Pulmonary artery endothelial cell (primary cell): ENCODE data around the gene TIGD1. TPM values are rescaled to one million over a fixed set of nuclear protein-coding genes. Genes with fewer than 3 reads are reported as not detected.

ENCODE experiments used
- DNase-seq: peaks from one replicate; pipeline ENCODE4 v3.0.0-alpha.2; 2011; ENCODE audit warnings: low read depth, low spot score
- total RNA-seq: library from RNA; depleted of rRNA; stranded (reverse); fragments of >200 nt; gene quantifications from 2 replicates; pipeline ENCODE4 v1.2.3, GENCODE V29; 2014

The TIGD1 gene
- 1.8 and 2.5 TPM in 2 replicates for total RNA-seq

DNA sequence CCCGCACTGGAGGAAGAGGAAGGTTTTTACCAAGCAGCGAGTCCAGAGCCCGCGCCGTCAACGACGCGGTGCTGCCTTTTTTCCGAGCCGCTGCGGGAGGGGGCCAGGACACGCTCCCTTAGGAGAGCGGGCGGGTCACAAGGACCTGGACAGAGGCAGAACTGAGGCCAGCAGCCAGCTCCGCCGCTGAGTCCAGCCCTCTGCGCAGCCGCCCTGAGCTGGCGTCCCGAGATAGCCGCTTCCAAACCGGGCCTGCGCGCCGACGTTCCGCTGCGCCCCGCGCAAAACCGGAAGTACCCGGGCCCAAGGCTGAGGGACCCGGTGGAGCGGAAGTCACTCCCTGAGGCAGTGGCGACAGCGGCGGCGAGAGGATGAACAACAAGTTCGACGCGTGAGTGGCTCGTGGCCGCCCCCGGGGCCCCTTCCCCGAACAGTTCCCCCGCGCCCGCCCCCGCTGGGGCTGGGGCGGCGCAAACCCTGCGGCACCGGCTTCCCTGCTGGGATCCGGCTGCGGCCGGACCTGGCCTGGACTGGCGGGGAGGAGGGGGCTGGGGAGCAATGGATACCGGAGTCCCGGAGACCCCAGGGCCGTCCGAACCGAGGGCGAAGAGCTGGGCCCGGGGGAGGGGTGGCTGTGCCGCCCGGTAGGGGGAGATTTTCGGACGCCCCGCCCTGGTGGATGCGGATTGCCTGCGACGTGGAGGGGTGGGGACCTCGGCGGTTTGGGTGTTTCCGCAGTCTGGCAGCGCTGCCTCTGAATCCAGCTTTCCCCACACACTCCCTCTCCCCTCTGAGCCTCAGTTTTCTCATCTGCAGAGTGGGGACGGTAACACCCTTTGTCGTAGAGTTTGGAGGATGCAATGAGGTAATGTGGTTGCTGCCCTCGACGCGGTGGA is at the start of gene TIGD1, which contains the start of gene EIF4E2:
TIGD1 (minus strand) TSS at position 204 of the 896 bp plus-strand sequence. CDS start 675 bp downstream, outside the sequence.
EIF4E2 (plus strand) TSS at position 336 of the 896 bp plus-strand sequence; CDS start at position 372, 36 bp downstream.
- peak; percentile 73 for DNase-seq

DNA sequence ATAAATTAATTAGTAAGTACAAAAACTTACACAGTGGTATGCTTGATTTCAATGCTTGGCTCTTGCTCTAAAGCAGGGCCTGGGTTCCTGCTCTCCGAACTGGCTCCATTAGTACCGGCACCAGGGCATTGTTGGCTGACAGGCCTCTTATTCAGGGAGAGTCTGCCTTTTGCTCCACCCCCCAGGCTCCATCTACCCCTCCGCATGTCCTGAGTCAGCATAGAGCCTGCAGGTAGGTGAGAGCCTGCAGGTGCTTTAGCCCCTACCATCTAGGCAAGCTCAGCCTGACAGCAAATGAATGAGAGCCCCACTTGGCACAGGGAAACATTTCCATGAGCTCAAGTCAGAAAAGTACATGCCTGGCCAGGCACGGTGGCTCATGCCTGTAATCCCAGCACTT is 47.9 kb upstream of the TIGD1 start:
- no peak for DNase-seq

DNA sequence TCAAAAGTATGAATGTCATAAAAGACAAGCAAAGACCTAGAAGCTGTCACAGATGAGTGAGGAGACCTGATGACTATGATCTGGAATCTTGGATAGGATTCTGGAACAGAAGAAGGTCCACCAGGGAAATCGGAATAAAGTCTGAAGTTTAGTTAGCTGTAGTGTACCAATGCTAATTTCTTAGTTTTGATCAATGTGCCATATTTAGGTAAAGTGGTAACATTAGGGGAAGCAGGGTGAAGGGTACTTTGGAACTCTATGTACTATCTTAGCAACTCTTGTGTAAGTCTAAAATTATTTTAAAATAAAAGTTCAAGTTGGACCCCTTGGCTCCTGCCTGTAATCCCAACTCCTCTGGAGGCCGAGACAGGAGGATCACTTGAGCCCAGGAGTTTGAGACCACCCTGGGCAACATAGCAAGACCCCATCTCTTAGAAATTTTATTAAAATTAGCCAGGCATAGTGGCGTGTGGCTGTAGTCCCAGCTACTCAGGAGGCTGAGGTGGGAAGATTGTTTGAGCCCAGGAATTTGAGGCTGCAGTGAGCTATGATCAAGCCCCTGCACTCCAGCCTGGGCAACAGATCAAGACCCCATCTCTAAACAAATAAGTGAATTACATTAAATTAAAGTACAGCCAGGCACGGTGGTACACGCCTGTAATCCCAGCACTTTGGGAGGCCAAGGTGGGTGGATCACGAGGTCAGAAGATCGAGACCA is 47.2 kb upstream of the TIGD1 start:
- DNase-seq, result no peak

DNA sequence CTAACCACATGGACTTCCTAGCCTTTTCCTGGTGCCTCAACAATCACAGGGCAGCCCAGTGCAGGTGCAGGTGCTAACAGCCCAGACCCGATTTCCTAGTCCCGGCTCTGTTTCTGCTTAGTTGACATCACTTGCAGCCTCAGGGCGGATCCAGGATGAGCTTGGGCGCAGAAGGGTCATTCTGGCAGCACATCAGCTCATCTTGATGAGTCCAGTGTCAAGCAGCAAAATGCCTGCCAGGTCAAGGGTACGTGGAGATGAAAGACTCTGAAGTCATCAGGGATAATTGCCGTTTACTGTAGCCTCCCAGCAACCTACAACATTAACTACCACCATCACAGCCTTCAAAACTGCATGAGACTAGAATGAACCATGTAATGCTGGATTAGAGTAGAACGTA is 43.6 kb upstream of the TIGD1 start:
- DNase-seq, result no peak

DNA sequence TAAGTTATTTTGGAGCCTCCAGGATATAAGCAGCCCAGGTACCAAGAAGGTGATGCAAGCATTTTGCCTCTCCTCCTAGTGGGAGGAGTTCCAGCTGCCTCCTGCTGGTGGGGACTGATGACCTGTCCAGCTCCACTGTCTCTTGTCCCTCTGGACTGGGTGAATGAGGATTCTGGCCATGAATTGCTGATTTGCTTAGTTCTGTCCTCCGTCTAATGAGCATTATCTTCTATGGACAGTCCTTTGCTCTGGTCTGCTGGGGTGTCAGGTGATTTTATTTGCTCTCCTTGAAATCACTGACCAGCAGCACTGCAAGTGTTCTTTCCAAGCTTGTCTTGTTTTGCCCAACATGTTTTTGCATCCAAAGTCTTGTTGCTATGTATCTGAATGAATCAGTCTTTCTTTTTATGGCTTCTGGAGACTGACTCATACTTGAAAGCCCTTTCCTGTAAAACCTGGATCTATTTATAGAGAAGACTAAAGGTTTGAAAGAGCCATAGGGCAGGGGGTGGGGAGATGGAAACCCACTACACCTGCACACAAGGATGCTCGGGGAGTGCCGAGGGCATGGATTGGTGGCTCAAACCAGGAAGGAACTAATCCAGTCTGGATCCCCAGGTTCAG is 42.5 kb upstream of the TIGD1 start:
- peak; percentile 32 for DNase-seq

DNA sequence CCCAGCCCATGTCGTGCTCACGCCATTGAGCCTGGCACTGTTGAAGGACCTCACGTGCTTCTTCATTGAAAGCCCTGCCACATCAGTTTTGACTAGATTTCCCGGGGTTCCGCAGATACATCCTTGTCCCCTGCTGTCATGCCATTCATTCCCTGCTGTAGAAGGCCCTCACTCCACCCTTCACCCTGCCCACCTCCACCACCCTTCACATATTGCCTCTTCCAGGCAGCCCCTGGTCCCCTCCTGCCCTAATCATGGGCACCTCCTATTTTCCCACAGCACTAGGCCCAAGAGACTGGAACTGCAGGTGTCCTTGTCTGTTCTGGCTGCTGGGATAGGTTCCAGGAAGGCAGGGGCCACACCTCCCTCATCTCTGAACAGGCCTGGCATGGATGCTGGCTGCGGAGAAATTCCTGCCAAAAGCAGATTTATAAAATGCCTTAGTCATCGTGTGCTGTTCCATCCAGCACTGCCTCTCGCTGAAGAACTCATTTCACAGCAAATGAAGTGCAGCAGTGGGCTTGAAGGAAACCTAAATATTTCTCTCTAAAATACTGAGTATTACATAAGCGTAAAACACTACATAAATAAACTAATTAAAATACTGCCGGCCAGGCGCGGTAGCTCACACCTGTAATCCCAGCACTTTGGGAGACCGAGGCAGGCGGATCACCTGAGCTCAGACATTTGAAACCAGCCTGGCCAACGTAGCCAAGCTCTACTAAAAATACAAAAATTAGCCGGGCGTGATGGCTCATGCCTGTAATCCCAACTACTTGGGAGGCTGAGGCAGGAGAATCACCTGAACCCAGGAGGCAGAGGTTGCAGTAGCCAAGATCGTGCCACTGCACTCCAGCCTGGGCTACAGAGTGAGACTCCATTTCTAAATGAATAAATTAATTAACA is 38.6 kb upstream of the TIGD1 start:
- DNase-seq, result no peak

DNA sequence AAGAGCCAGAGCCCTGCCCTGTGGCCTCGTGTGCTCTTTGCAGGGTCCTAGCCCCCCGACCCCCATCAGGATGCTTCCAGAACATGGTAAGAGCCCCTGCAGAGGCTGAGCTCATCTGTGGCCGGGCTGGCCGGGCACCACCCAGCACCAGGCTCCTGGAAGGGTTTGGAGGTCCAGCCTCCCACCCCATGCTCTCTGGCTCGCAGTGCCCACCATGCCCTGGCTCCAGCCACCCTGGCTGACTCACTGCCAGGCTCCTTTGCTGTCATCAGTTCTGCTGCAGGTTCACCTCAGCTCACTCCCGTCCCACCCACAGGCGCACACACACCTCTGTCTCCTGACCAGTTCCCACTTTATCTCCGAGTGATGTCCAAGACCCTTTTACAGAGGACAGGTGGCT is 37.7 kb upstream of the TIGD1 start:
- DNase-seq, result no peak

DNA sequence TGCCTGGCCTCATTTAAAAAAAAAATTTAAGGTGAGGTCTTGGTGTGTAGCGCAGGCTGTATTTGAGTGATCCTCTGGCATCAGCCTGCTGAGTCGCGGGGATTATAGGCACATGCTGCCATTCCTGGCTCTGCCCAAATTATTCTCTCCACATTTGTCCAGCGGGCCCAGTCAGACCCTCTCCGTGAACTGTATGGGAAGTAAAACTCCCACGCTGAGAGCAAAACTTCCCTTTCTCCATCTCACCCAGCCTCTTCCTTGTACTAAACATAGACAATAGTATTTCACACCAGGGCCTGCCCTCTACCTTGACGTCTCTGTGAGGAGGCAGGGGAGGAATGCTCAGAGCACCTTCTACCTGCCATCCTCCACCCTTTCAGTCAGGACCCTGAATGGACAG is 37.2 kb upstream of the TIGD1 start:
- DNase-seq, result no peak

DNA sequence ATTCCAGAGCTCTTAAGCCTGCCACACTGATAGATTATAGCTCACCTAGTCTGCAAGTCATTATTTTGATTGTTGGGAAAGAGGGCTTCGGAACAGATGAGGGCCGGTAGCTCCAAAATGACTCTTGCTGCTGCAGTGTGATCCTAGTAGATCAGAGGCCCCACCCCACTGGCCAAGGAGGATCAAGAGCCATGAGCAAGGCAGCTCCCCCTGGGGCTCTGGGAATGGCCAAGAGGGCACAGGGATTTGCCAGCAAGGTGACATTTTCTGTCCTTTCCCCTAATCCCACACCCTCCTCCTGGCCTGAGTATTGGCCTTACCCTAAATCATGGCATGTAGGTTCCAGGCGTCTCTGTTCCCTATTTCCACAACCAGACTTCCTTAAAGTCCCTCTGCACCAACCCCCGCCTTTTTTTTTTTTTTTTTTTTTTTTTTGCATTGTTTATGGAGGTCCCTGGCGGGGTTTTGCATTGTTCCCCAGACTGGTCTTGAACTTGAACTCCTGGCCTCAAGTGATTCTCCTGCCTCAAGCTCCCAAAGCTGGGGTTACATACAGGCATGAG is 36.7 kb upstream of the TIGD1 start:
- DNase-seq, result no peak

DNA sequence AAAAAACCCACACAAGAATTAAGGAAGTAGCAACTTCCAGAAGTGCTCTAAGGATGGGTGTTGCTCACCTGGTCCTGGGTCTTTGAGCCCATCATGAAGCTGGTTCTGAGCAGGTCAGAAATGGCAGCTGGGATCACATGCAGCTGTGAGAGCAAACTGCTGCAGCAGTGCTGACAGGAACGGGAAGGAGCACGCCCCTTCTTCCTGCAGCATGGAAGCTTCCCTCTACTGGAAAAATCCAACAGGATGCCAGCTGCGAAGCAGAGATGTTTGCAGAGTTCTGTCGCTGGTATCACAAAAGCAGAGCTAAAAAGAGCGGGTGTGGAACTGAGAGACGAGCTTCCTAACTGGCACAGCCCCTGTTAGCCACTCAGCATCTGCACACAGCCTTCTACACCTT is 33.9 kb upstream of the TIGD1 start:
- no peak for DNase-seq

DNA sequence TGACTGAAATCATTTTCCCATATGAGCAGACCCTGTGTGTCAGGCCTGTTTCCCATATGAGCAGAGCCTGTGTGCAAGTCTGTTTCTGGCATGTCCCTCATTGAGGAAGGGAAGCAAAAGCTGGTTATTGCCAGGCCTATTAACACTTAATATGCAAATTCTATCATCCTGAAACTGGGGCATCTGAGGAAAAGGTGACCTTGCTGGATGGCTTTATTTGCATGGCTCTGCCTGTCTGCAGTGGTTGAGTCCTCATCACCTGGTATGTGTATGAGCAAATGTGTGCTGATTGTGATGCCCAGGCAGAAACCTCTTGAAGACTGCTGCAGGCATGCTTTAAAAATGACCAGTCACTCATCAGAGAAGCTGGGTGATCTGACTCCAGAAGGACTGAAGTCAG is 31.4 kb upstream of the TIGD1 start:
- no peak for DNase-seq

DNA sequence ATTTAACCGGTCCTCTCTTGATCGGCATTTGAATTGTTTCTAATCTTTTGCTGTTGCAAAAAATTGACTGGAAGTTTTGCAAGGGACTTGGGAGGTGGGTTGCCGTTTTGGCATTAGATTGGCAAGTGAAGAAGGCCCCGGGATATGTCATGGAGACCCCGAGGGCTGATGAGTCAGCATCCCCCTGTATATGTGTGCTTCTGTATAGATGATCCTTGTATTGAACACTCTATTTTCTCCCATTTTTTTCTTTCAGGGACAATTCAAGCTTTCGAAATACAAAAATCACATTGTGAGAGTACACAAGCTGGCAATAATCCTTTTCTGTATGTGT is 30.3 kb upstream of the TIGD1 start:
- no peak for DNase-seq

DNA sequence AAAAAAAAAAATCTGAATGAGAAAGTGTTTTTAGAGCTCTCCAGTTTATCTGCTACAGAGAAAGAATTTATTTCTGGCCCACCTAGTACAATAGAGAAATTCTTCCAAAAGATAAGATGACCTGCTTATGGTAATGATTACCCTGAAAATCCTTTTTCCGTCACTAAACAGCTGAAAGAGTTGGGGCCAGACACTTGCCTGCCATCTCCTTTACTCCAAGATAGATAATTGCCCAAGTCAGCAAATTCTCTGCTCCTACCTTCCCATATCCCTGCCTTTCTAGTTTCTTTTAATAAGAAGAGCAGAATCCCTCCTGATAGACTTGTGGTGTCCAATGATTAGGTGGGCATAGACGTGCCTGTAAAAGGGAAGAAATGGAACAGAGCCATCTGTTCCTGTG is 28.3 kb upstream of the TIGD1 start:
- DNase-seq, result no peak

DNA sequence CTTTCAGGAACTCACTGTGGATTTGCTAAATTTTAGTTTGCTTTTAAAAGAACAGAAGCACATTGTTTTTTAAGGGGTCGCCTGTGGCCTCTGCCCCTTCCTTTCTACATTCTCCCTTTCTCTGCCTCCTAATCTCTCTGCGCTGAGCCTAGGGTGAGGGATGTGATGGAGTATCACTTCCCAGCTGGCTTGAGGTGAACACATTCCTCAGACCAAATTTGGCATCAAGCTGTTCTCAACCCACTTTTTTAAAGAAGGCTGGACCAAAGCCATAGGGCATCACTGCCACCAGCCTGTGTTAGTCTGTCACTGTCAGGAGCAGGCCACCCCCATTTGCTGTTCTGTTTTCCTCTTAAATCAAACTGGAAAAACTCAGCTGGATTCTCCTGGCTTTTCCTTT is 27.5 kb upstream of the TIGD1 start:
- DNase-seq, result no peak

DNA sequence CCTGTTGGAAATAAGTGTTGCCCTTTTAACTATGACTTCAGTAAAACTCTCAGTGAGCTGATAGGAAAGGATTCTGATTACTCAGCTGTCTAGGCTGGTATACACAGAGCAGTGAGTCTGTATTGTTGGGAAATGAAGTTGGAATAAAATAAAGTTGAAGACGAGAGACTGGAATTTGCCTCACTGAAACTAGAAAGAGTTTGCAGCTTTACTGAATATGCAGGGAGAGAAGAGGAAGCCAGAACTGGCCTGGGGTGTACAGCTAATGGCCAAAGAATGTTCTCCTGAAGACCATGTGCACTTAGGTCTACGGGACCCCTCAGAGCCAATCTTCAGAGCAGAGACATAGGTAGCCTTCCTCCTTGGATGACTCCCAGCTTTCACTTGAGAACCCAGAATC is 26.6 kb upstream of the TIGD1 start:
- DNase-seq, result no peak

DNA sequence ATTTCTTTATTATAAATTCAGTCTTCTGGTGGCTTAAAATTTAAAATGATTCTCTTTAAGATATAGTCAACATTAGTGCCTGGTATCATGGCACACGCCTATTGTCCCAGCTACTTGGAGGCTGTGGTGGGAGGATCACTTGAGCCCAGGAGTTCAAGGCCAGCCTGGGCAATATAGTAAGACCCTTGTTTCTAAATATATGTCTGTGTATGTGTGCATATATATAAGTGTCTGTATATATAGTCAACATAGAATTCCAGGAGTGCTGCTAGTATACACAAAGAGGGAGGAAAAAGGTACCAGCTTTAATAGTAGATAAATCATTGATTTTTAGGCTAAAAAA is 25.0 kb upstream of the TIGD1 start:
- no peak for DNase-seq

DNA sequence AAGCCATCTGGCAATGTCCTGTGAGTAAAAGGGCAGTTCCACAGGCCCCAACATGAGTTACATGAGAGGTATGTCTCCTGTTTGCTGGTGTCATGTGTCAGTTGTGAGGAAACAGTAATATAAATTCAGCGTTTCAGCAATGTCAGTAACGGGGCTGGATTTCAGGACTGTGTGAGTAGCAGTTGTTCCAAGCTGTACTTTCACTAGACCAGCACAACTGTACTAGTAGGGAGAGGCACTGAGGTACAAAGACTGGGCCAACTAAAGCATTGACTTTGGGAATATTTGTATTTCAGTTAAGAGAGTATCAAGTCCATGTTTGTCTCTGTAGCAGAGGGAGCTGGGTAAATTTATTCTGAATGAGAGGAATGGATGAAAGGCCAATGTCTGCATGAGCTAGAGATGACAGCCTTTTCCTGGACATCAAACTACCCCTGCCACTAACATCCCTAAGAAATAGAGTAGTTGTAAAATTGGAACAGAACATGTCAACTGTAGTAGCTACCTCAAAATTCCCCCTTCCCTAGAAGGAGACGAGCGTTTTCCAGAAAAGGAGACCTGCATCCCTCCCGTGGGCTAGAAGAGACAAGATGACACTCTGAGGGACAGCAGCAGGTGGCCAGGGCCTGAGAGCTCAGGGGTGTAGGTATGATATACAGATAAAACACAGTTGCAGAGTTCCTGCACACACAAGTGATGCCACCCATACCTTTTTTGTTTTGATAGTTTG is 24.5 kb upstream of the TIGD1 start:
- no peak for DNase-seq

DNA sequence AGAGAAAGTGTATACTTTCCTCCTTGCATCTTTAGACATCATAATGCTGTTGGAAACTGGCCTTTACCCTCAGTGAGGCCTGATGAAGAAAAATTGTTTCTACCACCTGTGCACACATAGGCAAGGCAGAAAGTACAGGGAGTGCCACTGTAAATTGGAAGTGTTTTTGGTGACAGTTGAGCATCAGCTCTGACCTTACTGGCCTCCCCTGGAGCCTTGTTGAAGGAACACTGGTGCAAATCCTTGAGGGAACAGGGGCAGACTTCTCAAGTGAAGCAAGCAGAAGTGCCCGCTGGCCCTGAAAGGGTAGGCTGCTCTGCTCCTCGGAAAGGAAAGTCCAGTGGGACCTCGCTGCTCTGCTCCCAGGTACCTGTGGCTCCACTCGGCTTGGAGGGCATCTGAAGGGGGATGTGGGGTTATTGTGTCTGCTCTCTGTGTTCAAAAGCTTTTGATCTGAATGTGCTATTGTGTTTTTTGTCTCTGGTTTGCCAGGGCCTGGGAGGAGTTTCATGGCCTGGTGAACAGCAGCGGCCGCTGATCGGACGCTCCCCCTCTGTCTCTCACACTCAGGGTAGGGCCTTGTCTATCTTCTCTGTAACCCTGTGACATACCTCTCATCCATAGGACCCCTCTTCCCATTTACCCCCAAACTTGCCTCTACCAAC is 23.5 kb upstream of the TIGD1 start:
- no peak for DNase-seq

DNA sequence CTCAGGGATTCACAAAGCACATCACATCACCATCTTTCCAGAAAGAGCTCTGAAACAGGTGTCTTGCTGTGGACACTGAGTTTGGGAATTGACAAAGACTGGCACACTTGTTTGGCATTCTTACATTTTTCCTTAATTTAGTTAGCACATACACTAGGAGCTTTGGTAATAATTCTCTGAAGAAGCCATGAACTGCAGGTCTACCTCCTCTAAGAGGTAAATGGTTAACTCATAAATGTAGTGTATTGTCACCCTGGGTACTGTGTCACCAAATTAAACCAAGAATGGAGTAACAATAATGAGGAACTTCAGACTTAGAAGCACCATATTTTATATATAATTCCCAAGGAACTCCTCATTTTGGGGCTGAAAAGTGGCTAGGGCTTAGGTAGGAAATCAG is 22.7 kb upstream of the TIGD1 start:
- DNase-seq, result no peak

DNA sequence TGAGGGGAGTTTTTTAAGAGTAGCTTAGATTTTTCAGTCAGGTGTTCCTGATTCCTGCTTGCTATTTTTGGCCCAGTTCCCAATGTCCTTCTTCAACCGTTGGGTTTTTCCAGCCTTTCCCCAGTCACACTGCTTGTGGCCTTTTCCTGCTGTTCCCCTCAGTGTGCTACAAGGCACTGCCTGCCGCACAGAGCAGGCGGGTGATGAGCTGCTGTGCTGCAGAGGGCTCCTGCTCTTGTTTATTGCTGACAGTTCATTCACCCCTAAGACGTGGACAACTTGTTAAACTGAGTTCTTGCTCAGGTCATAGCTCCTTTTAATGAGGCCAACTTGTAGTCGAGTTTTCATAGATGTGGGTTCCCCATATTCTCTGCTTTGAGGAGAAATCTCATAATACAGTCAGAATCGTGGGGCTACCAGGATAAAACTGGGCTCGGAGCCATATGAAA is 20.7 kb upstream of the TIGD1 start:
- DNase-seq, result no peak
